SK-N-SH treated with all-trans-retinoic acid at 6 μM for 48 hours (cell line): ENCODE results near the gene SIRT1.

Source experiments
- ATAC-seq: fragments of 200-7000 bp; cut with Tn5 transposase; 3 replicates; pipeline ENCODE4 v1.9.1; 2020; ENCODE audit warnings: mild to moderate bottlenecking, moderate library complexity
- ARNTL ChIP-seq: fragments of 450-650 bp; formaldehyde crosslinking; IDR thresholded peaks from 2 replicates; pipeline ENCODE4 v1.5.0; 2020; ENCODE audit warnings: low read depth, mild to moderate bottlenecking, moderate library complexity, borderline replicate concordance
- BACH2 ChIP-seq: fragments of 250-450 bp; sonication (Bioruptor Pico); IDR thresholded peaks from 2 replicates; pipeline ENCODE4 v1.9.0; 2021; ENCODE audit warnings: mild to moderate bottlenecking, borderline replicate concordance
- CSDC2 ChIP-seq: fragments of 250-450 bp; sonication (Bioruptor Pico); IDR thresholded peaks from 2 replicates; pipeline ENCODE4 v1.5.0; 2020; ENCODE audit warnings: mild to moderate bottlenecking, moderate library complexity
- ESRRG ChIP-seq: fragments of 250-450 bp; sonication (Bioruptor Pico); IDR thresholded peaks from 2 replicates; pipeline ENCODE4 v1.6.1; 2021; ENCODE audit warnings: mild to moderate bottlenecking
- GLIS3 ChIP-seq: fragments of 250-450 bp; sonication (Bioruptor Pico); IDR thresholded peaks from 2 replicates; pipeline ENCODE4 v1.5.0; 2020; ENCODE audit warnings: mild to moderate bottlenecking, moderate library complexity
- ISL1 ChIP-seq: fragments of 250-450 bp; sonication (Bioruptor Pico); IDR thresholded peaks from 2 replicates; pipeline ENCODE4 v2.1.2; 2022; ENCODE audit warnings: mild to moderate bottlenecking, moderate library complexity
- OSR1 ChIP-seq: fragments of 250-450 bp; sonication (Bioruptor Pico); IDR thresholded peaks from 2 replicates; pipeline ENCODE4 v1.8.0; 2022; ENCODE audit warnings: moderate library complexity, mild to moderate bottlenecking, inconsistent platforms
- PPARA ChIP-seq: fragments of 250-450 bp; sonication (Bioruptor Pico); IDR thresholded peaks from 2 replicates; pipeline ENCODE4 v1.5.0; 2020; ENCODE audit warnings: mild to moderate bottlenecking, borderline replicate concordance
- RARB ChIP-seq: fragments of 250-450 bp; sonication (Bioruptor Pico); IDR thresholded peaks from 2 replicates; pipeline ENCODE4 v1.8.0; 2021; ENCODE audit warnings: mild to moderate bottlenecking, moderate library complexity
- SNAI2 ChIP-seq: fragments of 250-450 bp; sonication (Bioruptor Pico); IDR thresholded peaks from 2 replicates; pipeline ENCODE4 v1.5.0; 2020; ENCODE audit warnings: mild to moderate bottlenecking, moderate library complexity
- TOX ChIP-seq: fragments of 250-450 bp; sonication (Bioruptor Pico); IDR thresholded peaks from 2 replicates; pipeline ENCODE4 v1.8.0; 2021; ENCODE audit warnings: mild to moderate bottlenecking, moderate library complexity, borderline replicate concordance
- ZC3H10 ChIP-seq: fragments of 250-450 bp; sonication (Bioruptor Pico); IDR thresholded peaks from 2 replicates; pipeline ENCODE4 v1.5.1; 2021; ENCODE audit warnings: mild to moderate bottlenecking, moderate library complexity
- ZFP3 ChIP-seq: fragments of 250-450 bp; sonication (Bioruptor Pico); IDR thresholded peaks from 2 replicates; pipeline ENCODE4 v1.5.0; 2020; ENCODE audit warnings: mild to moderate bottlenecking, moderate library complexity
- ZFP30 ChIP-seq: fragments of 450-650 bp; formaldehyde crosslinking; IDR thresholded peaks from 2 replicates; pipeline ENCODE4 v1.5.0; 2022; ENCODE audit warnings: mild to moderate bottlenecking, moderate library complexity
- ZNF70 ChIP-seq: fragments of 450-650 bp; formaldehyde crosslinking; IDR thresholded peaks from 2 replicates; pipeline ENCODE4 v1.5.0; 2020; ENCODE audit warnings: mild to moderate bottlenecking, moderate library complexity
- ZNF8 ChIP-seq: fragments of 450-650 bp; formaldehyde crosslinking; IDR thresholded peaks from 2 replicates; pipeline ENCODE4 v1.5.0; 2020; ENCODE audit warnings: mild to moderate bottlenecking, moderate library complexity
- TF ChIP-seq, protein P1 (sequence below): fragments of 250-450 bp; sonication (Bioruptor Pico); IDR thresholded peaks from 2 replicates; pipeline ENCODE4 v1.8.0; 2021; ENCODE audit warnings: low read depth, mild to moderate bottlenecking, moderate library complexity, borderline replicate concordance
- TF ChIP-seq, protein P2 (sequence below): fragments of 250-450 bp; sonication (Bioruptor Pico); IDR thresholded peaks from 2 replicates; pipeline ENCODE4 v1.5.0; 2020; ENCODE audit warnings: mild to moderate bottlenecking, moderate library complexity
- TF ChIP-seq, protein P3 (sequence below): fragments of 250-450 bp; sonication (Bioruptor Pico); IDR thresholded peaks from 2 replicates; pipeline ENCODE4 v1.8.0; 2020; ENCODE audit warnings: mild to moderate bottlenecking, moderate library complexity, borderline replicate concordance
- TF ChIP-seq, protein P4 (sequence below): fragments of 250-450 bp; sonication (Bioruptor Pico); IDR thresholded peaks from 2 replicates; pipeline ENCODE4 v1.5.1; 2021; ENCODE audit warnings: mild to moderate bottlenecking, moderate library complexity
- TF ChIP-seq, protein P5 (sequence below): fragments of 250-450 bp; sonication (Bioruptor Pico); IDR thresholded peaks from 2 replicates; pipeline ENCODE4 v1.5.1; 2020; ENCODE audit warnings: low read depth, mild to moderate bottlenecking, moderate library complexity

Gene SIRT1

DNA sequence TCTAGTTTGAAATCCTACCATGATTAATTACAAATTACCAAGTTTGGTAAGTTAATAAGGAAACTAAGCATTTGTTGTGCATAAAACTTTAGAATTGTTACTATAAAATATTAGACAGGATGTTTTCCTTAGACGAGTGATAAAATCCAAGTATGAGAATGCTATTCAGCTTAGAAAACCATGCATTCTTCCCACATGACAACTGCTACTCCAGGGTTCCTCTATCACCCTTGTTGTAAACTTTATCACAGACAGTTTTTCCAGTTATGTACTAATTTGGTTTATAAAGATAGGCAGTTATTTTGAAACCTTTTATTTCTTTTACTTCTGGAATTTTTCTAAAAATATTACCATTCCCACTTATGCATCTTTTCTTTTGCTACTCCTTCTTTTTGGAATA lies 52.0 kb downstream of the SIRT1 start:
- TF ChIP-seq ZFP3 (CRISPR knock-in tag) (no peak), ZNF70 (CRISPR knock-in tag) (no peak), ISL1 (CRISPR knock-in tag) (no peak), OSR1 (CRISPR knock-in tag) (no peak), PPARA (CRISPR knock-in tag) (no peak), ZC3H10 (no peak), GLIS3 (CRISPR knock-in tag) (no peak), ESRRG (no peak), ARNTL (CRISPR knock-in tag) (no peak), ZNF8 (CRISPR knock-in tag) (no peak), RARB (no peak), ZFP30 (CRISPR knock-in tag) (no peak), CSDC2 (no peak), SNAI2 (CRISPR knock-in tag) (no peak), TOX (CRISPR knock-in tag) (no peak), BACH2 (no peak)
- TF ChIP-seq, protein P1, sequence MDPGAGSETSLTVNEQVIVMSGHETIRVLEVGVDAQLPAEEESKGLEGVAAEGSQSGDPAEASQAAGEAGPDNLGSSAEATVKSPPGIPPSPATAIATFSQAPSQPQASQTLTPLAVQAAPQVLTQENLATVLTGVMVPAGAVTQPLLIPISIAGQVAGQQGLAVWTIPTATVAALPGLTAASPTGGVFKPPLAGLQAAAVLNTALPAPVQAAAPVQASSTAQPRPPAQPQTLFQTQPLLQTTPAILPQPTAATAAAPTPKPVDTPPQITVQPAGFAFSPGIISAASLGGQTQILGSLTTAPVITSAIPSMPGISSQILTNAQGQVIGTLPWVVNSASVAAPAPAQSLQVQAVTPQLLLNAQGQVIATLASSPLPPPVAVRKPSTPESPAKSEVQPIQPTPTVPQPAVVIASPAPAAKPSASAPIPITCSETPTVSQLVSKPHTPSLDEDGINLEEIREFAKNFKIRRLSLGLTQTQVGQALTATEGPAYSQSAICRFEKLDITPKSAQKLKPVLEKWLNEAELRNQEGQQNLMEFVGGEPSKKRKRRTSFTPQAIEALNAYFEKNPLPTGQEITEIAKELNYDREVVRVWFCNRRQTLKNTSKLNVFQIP (CRISPR knock-in tag): no peak
- TF ChIP-seq, protein P2, sequence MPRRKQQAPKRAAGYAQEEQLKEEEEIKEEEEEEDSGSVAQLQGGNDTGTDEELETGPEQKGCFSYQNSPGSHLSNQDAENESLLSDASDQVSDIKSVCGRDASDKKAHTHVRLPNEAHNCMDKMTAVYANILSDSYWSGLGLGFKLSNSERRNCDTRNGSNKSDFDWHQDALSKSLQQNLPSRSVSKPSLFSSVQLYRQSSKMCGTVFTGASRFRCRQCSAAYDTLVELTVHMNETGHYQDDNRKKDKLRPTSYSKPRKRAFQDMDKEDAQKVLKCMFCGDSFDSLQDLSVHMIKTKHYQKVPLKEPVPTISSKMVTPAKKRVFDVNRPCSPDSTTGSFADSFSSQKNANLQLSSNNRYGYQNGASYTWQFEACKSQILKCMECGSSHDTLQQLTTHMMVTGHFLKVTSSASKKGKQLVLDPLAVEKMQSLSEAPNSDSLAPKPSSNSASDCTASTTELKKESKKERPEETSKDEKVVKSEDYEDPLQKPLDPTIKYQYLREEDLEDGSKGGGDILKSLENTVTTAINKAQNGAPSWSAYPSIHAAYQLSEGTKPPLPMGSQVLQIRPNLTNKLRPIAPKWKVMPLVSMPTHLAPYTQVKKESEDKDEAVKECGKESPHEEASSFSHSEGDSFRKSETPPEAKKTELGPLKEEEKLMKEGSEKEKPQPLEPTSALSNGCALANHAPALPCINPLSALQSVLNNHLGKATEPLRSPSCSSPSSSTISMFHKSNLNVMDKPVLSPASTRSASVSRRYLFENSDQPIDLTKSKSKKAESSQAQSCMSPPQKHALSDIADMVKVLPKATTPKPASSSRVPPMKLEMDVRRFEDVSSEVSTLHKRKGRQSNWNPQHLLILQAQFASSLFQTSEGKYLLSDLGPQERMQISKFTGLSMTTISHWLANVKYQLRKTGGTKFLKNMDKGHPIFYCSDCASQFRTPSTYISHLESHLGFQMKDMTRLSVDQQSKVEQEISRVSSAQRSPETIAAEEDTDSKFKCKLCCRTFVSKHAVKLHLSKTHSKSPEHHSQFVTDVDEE (CRISPR knock-in tag): no peak
- TF ChIP-seq, protein P3, sequence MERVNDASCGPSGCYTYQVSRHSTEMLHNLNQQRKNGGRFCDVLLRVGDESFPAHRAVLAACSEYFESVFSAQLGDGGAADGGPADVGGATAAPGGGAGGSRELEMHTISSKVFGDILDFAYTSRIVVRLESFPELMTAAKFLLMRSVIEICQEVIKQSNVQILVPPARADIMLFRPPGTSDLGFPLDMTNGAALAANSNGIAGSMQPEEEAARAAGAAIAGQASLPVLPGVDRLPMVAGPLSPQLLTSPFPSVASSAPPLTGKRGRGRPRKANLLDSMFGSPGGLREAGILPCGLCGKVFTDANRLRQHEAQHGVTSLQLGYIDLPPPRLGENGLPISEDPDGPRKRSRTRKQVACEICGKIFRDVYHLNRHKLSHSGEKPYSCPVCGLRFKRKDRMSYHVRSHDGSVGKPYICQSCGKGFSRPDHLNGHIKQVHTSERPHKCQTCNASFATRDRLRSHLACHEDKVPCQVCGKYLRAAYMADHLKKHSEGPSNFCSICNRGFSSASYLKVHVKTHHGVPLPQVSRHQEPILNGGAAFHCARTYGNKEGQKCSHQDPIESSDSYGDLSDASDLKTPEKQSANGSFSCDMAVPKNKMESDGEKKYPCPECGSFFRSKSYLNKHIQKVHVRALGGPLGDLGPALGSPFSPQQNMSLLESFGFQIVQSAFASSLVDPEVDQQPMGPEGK (CRISPR knock-in tag): no peak

DNA sequence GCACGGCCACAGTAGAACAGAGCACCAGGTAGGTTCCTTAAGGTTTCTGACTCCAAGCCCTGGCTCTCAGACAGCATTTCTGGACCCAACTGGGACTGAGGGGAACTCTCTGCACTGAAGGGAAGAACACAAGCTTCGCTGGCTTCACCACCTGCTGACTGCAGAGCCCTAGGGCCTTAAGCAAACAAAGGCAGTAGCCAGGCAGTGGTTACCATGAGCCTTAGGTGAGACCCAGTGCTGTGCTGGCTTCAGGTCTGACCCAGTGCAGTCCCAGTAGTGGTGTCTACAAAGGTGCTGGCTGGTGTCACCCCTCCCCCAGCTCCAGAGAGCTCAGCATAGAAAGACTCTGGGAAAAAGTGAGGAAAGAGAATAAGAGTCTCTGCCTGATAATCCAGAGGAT lies 59.5 kb downstream of the SIRT1 start:
- no peak for ATAC-seq
- no peak for TF ChIP-seq PPARA (CRISPR knock-in tag)
- TF ChIP-seq ZNF70 (CRISPR knock-in tag): no peak
- TF ChIP-seq ARNTL (CRISPR knock-in tag): no peak
- TF ChIP-seq OSR1 (CRISPR knock-in tag): no peak
- TF ChIP-seq, protein P3 (CRISPR knock-in tag): no peak
- TF ChIP-seq ZFP3 (CRISPR knock-in tag): no peak
- no peak for TF ChIP-seq ZFP30 (CRISPR knock-in tag)
- TF ChIP-seq GLIS3 (CRISPR knock-in tag): no peak
- TF ChIP-seq, all 23 proteins: peak for 0

More for the DNA sequence above, 52.0 kb downstream of the SIRT1 start:
- ATAC-seq: no peak

DNA sequence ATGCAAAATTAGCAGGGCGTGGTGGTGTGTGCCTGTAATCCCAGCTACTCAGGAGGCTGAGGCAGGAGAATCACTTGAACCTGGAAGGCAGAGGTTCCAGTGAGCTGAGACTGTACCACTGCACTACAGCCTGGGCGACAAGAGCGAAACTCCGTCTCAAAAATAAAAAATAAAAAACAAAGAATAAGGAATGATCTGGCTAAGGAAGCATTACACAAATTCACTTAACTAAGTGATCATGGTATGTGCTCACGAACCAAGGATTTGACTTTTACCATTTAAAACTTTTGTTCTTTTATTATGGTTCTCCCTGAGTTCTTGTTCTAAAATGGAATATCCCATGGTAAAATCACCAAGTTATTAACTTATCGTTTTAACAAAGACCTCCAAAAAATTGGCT lies 71.2 kb downstream of the SIRT1 start:
- ATAC-seq: no peak
- TF ChIP-seq, protein P4, sequence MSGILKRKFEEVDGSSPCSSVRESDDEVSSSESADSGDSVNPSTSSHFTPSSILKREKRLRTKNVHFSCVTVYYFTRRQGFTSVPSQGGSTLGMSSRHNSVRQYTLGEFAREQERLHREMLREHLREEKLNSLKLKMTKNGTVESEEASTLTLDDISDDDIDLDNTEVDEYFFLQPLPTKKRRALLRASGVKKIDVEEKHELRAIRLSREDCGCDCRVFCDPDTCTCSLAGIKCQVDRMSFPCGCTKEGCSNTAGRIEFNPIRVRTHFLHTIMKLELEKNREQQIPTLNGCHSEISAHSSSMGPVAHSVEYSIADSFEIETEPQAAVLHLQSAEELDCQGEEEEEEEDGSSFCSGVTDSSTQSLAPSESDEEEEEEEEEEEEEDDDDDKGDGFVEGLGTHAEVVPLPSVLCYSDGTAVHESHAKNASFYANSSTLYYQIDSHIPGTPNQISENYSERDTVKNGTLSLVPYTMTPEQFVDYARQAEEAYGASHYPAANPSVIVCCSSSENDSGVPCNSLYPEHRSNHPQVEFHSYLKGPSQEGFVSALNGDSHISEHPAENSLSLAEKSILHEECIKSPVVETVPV (CRISPR knock-in tag): no peak
- TF ChIP-seq ESRRG (no peak), RARB (no peak), ZFP3 (CRISPR knock-in tag) (no peak), CSDC2 (no peak), ISL1 (CRISPR knock-in tag) (no peak), ZNF8 (CRISPR knock-in tag) (no peak)
- TF ChIP-seq, protein P5, sequence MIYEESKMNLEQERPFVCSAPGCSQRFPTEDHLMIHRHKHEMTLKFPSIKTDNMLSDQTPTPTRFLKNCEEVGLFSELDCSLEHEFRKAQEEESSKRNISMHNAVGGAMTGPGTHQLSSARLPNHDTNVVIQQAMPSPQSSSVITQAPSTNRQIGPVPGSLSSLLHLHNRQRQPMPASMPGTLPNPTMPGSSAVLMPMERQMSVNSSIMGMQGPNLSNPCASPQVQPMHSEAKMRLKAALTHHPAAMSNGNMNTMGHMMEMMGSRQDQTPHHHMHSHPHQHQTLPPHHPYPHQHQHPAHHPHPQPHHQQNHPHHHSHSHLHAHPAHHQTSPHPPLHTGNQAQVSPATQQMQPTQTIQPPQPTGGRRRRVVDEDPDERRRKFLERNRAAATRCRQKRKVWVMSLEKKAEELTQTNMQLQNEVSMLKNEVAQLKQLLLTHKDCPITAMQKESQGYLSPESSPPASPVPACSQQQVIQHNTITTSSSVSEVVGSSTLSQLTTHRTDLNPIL (CRISPR knock-in tag): no peak
